ENCODE data around the gene CDC20. TPM values are rescaled to one million over a fixed set of nuclear protein-coding genes. Genes with fewer than 3 reads are reported as not detected.

Gene CDC20
- total RNA-seq, 2 donors from 2014 or later = 2.3 TPM; not detected in 1

GRCh38 chr1:43319766-43320165, 39.0 kb upstream of the CDC20 start:
- no peaks in the 10 kb centered on the region for H3K27me3 ChIP-seq
- DNase-seq (no peak), ATAC-seq (no peak)
- TF ChIP-seq POLR2A (IDR thresholded peaks at IDR 0.05) (no peak), CTCF (IDR thresholded peaks at IDR 0.05) (no peak)
- H3K27ac ChIP-seq = no peak overlapping the region
- intact Hi-C loops (cut with DNase I) = no loop called here
- no peak overlapping the region for H3K4me3 ChIP-seq
- no peaks in the 10 kb centered on the region for H3K36me3 ChIP-seq (replicated peaks in 1 of 2; ENCODE audit: insufficient read depth in 1 of 2, low read depth in 2 of 2)
- WGBS, 2 donors = 93 to 97% methylated on average over 2 to 3 of the region's 3 CpGs
- H3K9me3 ChIP-seq = no peaks in the 10 kb centered on the region
- H3K4me1 ChIP-seq = no peaks in the 10 kb centered on the region

GRCh38 chr1:43321331-43321891, 37.4 kb upstream of the CDC20 start:
- Histone ChIP-seq H3K27me3 (no peaks in the 10 kb centered on the region), H3K4me1 (no peaks in the 10 kb centered on the region), H3K4me3 (no peak overlapping the region), H3K9me3 (no peaks in the 10 kb centered on the region), H3K36me3 (replicated peaks in 1 of 2; ENCODE audit: insufficient read depth in 1 of 2, low read depth in 2 of 2) (no peaks in the 10 kb centered on the region), H3K27ac (no peak overlapping the region)
- intact Hi-C loops (cut with DNase I) = no loop called here
- ATAC-seq (no peak), DNase-seq (no peak)
- WGBS, 2 donors = 96 to 97% methylated on average over 12 to 16 of the region's 16 CpGs
- TF ChIP-seq CTCF (IDR thresholded peaks at IDR 0.05) (no peak), POLR2A (IDR thresholded peaks at IDR 0.05) (no peak)

GRCh38 chr1:43322506-43322905, 36.3 kb upstream of the CDC20 start:
- intact Hi-C loops (cut with DNase I) = no loop called here
- Histone ChIP-seq H3K4me1 (no peaks in the 10 kb centered on the region), H3K27me3 (no peaks in the 10 kb centered on the region), H3K4me3 (no peak overlapping the region), H3K36me3 (replicated peaks in 1 of 2; ENCODE audit: insufficient read depth in 1 of 2, low read depth in 2 of 2) (no peaks in the 10 kb centered on the region), H3K27ac (no peak overlapping the region), H3K9me3 (no peaks in the 10 kb centered on the region)
- DNase-seq (no peak), ATAC-seq (no peak)
- TF ChIP-seq POLR2A (IDR thresholded peaks at IDR 0.05) = no peak
- no peak for TF ChIP-seq CTCF (IDR thresholded peaks at IDR 0.05)
- WGBS, 2 donors = 89 to 93% methylated on average over 5 of the region's 5 CpGs

GRCh38 chr1:43324810-43325209, 34.0 kb upstream of the CDC20 start:
- Histone ChIP-seq H3K27me3 (no peaks in the 10 kb centered on the region), H3K4me3 (no peak overlapping the region), H3K27ac (no peak overlapping the region), H3K9me3 (no peaks in the 10 kb centered on the region), H3K4me1 (no peaks in the 10 kb centered on the region), H3K36me3 (replicated peaks in 1 of 2; ENCODE audit: insufficient read depth in 1 of 2, low read depth in 2 of 2) (no peaks in the 10 kb centered on the region)
- DNase-seq (no peak), ATAC-seq (no peak)
- no peak for TF ChIP-seq POLR2A (IDR thresholded peaks at IDR 0.05)
- no peak for TF ChIP-seq CTCF (IDR thresholded peaks at IDR 0.05)
- intact Hi-C loops (cut with DNase I) = no loop called here
- WGBS, 2 donors = 87 to 95% methylated on average over 1 of the region's 1 CpG

GRCh38 chr1:43325381-43325780, 33.4 kb upstream of the CDC20 start:
- no peak for TF ChIP-seq POLR2A (IDR thresholded peaks at IDR 0.05)
- TF ChIP-seq CTCF (IDR thresholded peaks at IDR 0.05) = no peak
- Histone ChIP-seq H3K9me3 (no peaks in the 10 kb centered on the region), H3K36me3 (replicated peaks in 1 of 2; ENCODE audit: insufficient read depth in 1 of 2, low read depth in 2 of 2) (no peaks in the 10 kb centered on the region), H3K27ac (no peak overlapping the region), H3K27me3 (no peaks in the 10 kb centered on the region), H3K4me1 (no peaks in the 10 kb centered on the region), H3K4me3 (no peak overlapping the region)
- no peak for DNase-seq
- no peak for ATAC-seq
- intact Hi-C loops (cut with DNase I) = no loop called here
